IMR-90 (cell line): ENCODE data around the gene SMIM12. TPM values are rescaled to one million over a fixed set of nuclear protein-coding genes. Genes with fewer than 3 reads are reported as not detected.

ENCODE experiments used
- ATAC-seq: fragments of 200-7000 bp; cut with Tn5 transposase; 2 replicates; pipeline ENCODE4 v1.9.1; 2020; ENCODE audit warnings: low read depth, mild to moderate bottlenecking, moderate library complexity
- BruUV-seq: library from RNA; stranded (reverse); fragments of 400-500 nt; replicated peaks from 2 replicates; lab custom pipeline; 2021; lab: Mats Ljungman, UMichigan
- CTCF ChIA-PET: fragments of 300-600 bp; formaldehyde crosslinking; extraction: SDS; loops from one replicate; lab custom pipeline; 2021; ENCODE audit warnings: antibody characterized with exemption; lab: Yijun Ruan, JAX
- POLR2A ChIA-PET: fragments of 300-600 bp; sonication (Branson Sonifier 250); formaldehyde crosslinking; loops from one replicate; lab custom pipeline; 2022; ENCODE audit warnings: antibody characterized with exemption; ENCODE audit not compliant: unreplicated experiment; lab: Charles Lee
- DNase-seq: peaks from one replicate; pipeline ENCODE4 v3.0.0; 2013
- H2AFZ ChIP-seq: replicated peaks from 2 replicates; pipeline ENCODE3; 2013; ENCODE audit warnings: low read length, mild to moderate bottlenecking; ENCODE audit not compliant: poor library complexity
- H2AK5ac ChIP-seq: 2 replicates; pipeline ENCODE4 v1.6.1; 2013; ENCODE audit warnings: low read depth, low read length, inconsistent platforms
- H2AK9ac ChIP-seq: replicated peaks from 2 replicates; pipeline ENCODE3; 2013; ENCODE audit warnings: mild to moderate bottlenecking, low read depth, low read length, moderate library complexity; ENCODE audit not compliant: poor library complexity
- H2BK120ac ChIP-seq: 2 replicates; pipeline ENCODE4 v1.6.1; 2013; ENCODE audit warnings: low read depth, low read length, inconsistent platforms
- H2BK15ac ChIP-seq: 3 replicates; pipeline ENCODE4 v1.6.1; 2013; ENCODE audit warnings: low read depth, low read length, inconsistent platforms
- H2BK20ac ChIP-seq: 2 replicates; pipeline ENCODE4 v1.6.1; 2013; ENCODE audit warnings: low read depth, mild to moderate bottlenecking, inconsistent platforms, low read length, moderate library complexity
- H2BK5ac ChIP-seq: 2 replicates; pipeline ENCODE4 v1.6.1; 2013; ENCODE audit warnings: mild to moderate bottlenecking, low read depth, low read length, inconsistent platforms; ENCODE audit not compliant: poor library complexity, severe bottlenecking
- H3K14ac ChIP-seq: replicated peaks from 2 replicates; pipeline ENCODE4 v1.6.1; 2013; ENCODE audit warnings: low read depth, low read length, inconsistent platforms
- H3K18ac ChIP-seq: 2 replicates; pipeline ENCODE4 v1.6.1; 2013; ENCODE audit warnings: low read depth, low read length, control low read depth
- H3K23ac ChIP-seq: 2 replicates; pipeline ENCODE4 v1.6.1; 2013; ENCODE audit warnings: low read depth, low read length, inconsistent platforms
- H3K27ac ChIP-seq: 2 replicates; pipeline ENCODE4 v1.5.1; 2013; ENCODE audit warnings: mild to moderate bottlenecking, control low read depth, low read length; ENCODE audit not compliant: insufficient read depth
- H3K27me3 ChIP-seq: 2 replicates; pipeline ENCODE4 v1.6.1; 2013; ENCODE audit warnings: low read length; ENCODE audit not compliant: control insufficient read depth, insufficient read depth
- H3K36me3 ChIP-seq: 2 replicates; pipeline ENCODE4 v1.6.1; 2013; ENCODE audit warnings: low read length, mixed read lengths; ENCODE audit not compliant: control insufficient read depth, insufficient read depth
- H3K4ac ChIP-seq: 2 replicates; pipeline ENCODE4 v1.6.1; 2013; ENCODE audit warnings: low read depth, low read length, inconsistent platforms
- H3K4me1 ChIP-seq: 2 replicates; pipeline ENCODE4 v1.6.1; 2013; ENCODE audit warnings: low read length, mixed read lengths; ENCODE audit not compliant: control insufficient read depth, insufficient read depth
- H3K4me2 ChIP-seq: 2 replicates; pipeline ENCODE4 v1.6.1; 2013; ENCODE audit warnings: low read depth, mild to moderate bottlenecking, control low read depth, low read length, moderate library complexity
- H3K4me3 ChIP-seq: 2 replicates; pipeline ENCODE4 v1.5.1; 2013; ENCODE audit warnings: low read depth, mild to moderate bottlenecking, control low read depth, low read length, moderate library complexity; ENCODE audit not compliant: insufficient read depth
- H3K56ac ChIP-seq: 2 replicates; pipeline ENCODE4 v1.6.1; 2013; ENCODE audit warnings: low read length, inconsistent platforms; ENCODE audit not compliant: insufficient read depth; ENCODE audit errors: extremely low read depth
- H3K79me1 ChIP-seq, 2 experiments: 2 replicates each; pipeline ENCODE4 v1.6.1; 2013; ENCODE audit warnings: low read length in 2 of 2, inconsistent platforms in 1 of 2, low read depth in 1 of 2
- H3K9ac ChIP-seq: 2 replicates; pipeline ENCODE4 v1.6.1; 2013; ENCODE audit warnings: low read depth, low read length, control low read depth
- H3K9me1 ChIP-seq: 2 replicates; pipeline ENCODE4 v1.6.1; 2013; ENCODE audit warnings: low read length, inconsistent platforms; ENCODE audit not compliant: insufficient read depth
- H3K9me3 ChIP-seq: 2 replicates; pipeline ENCODE4 v1.6.1; 2013; ENCODE audit warnings: low read length; ENCODE audit not compliant: control insufficient read depth, insufficient read depth
- H4K20me1 ChIP-seq: 2 replicates; pipeline ENCODE4 v1.6.1; 2013; ENCODE audit warnings: low read length, inconsistent platforms; ENCODE audit not compliant: insufficient read depth
- H4K5ac ChIP-seq: 2 replicates; pipeline ENCODE4 v1.6.1; 2013; ENCODE audit warnings: mild to moderate bottlenecking, low read depth, low read length, control low read depth
- H4K8ac ChIP-seq, 2 experiments: 2 replicates each; pipeline ENCODE4 v1.6.1; 2013; ENCODE audit warnings: low read depth in 2 of 2, low read length in 2 of 2, control low read depth in 1 of 2, inconsistent platforms in 1 of 2
- H4K91ac ChIP-seq: 2 replicates; pipeline ENCODE4 v1.6.1; 2013; ENCODE audit warnings: low read depth, low read length, inconsistent platforms; ENCODE audit not compliant: insufficient read depth
- MXI1 ChIP-seq: IDR thresholded peaks from 2 replicates; pipeline ENCODE4 v1.6.1; 2012; ENCODE audit warnings: low read depth, mild to moderate bottlenecking, low read length, moderate library complexity, borderline replicate concordance
- POLR2A ChIP-seq: IDR thresholded peaks from 2 replicates; pipeline ENCODE4 v1.6.1; 2012; ENCODE audit warnings: mild to moderate bottlenecking, low read depth, low read length
- WGBS, 2 experiments: methylation state at CpG; one replicate each; pipeline versions ENCODE4 v1.1.5 to v1.1.7; 2013; ENCODE audit warnings: missing lambda C conversion rate in 2 of 2; ENCODE audit not compliant: insufficient read length in 1 of 2; ENCODE audit errors: extremely low coverage in 2 of 2; 5-methylcytosine and 5-hydroxymethylcytosine counted together
- dilution Hi-C: fragments of 300-500 bp; cut with HindIII; formaldehyde crosslinking; loops from one replicate; pipeline ENCODE4 v1.14.3; 2018; ENCODE audit warnings: low sequenced_read_pairs; ENCODE audit not compliant: unreplicated experiment
- in situ Hi-C: fragments of 300-500 bp; cut with MboI; formaldehyde crosslinking; loops from 3 replicates; pipeline ENCODE4 v1.14.3; 2019; ENCODE audit warnings: low sequenced_read_pairs, inconsistent platforms, mixed read lengths
- intact Hi-C: fragments of 100-400 bp; cut with micrococcal nuclease; formaldehyde crosslinking; loops from 2 replicates; pipeline ENCODE4 v1.10.0; 2022
- polyA plus RNA-seq, 3 experiments: library from polyadenylated mRNA; depleted of rRNA; stranded (reverse); fragments of >200 nt; gene quantifications; 2 replicates each; pipeline ENCODE4 v1.2.3, GENCODE V29; 2012; ENCODE audit warnings: low replicate concordance in 1 of 3
- total RNA-seq: library from RNA; depleted of rRNA; stranded (reverse); fragments of >200 nt; gene quantifications from 2 replicates; pipeline ENCODE4 v1.2.3, GENCODE V29; 2012

The SMIM12 gene
- total and polyA plus RNA-seq, 2 of the 4 experiments (the other 2 are of a cell fraction): 31.9 to 44.4 TPM

DNA sequence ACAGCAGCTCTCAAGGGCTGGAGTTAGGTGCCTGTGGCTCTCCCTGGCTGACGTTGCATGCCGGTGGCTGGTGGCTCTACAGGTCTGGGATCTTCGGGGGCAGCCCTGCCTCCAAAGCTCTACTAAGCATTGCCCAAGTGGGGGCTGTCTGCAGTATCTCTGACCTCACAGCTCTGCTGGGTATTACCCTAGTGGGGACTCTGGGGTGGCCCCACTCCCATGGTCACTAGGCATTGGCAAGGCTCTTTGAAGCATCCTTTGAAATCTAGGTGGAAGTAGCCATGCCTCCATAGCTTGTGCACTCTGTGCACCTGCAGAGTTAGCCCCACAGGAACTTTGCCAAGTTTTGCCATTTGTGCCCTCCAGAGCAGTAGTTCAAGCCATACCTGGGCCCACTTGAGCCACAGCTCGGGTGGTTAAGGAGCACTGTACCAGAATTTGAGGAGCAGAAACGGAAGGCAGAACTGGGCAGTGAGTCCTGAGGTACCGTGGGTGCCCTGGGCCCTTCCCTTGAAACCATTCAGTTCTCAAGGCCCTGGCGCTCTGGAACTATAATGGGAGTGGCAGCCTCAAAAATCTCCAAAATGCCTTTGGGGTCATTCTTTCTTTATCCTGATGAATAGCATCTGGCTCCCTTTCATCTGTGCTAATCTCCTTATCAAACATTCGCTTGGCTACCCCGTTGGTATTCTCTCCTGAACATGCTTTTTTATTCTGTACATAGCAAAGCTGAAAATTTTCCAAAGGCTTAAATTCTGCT is 51.3 kb downstream of the SMIM12 start:
- dilution Hi-C loops: no loop called here
- no peak overlapping the region for H3K4ac ChIP-seq
- no peak overlapping the region for H4K8ac ChIP-seq
- no peak overlapping the region for H2AK9ac ChIP-seq
- H2BK15ac ChIP-seq: no peak overlapping the region
- H3K4me1 ChIP-seq: peaks cover 2% of the 10 kb centered on the region
- CTCF ChIA-PET: interaction anchor here (1.0 kb wide), 1 partner anchor 45 kb away, joined by 3 read pairs; no protein-coding TSS in a partner anchor
- intact Hi-C loops: no loop called here
- H3K27me3 ChIP-seq: no peaks in the 10 kb centered on the region
- H3K79me1 ChIP-seq: no peaks in the 10 kb centered on the region
- no peaks in the 10 kb centered on the region for H4K20me1 ChIP-seq
- ATAC-seq (no peak), DNase-seq (no peak)
- no peak overlapping the region for H2AFZ ChIP-seq
- no peaks in the 10 kb centered on the region for H3K36me3 ChIP-seq
- in situ Hi-C loops: no loop called here
- H3K23ac ChIP-seq: no peak overlapping the region
- no peaks in the 10 kb centered on the region for H3K9me1 ChIP-seq
- no peak overlapping the region for H4K5ac ChIP-seq
- no peak overlapping the region for H3K27ac ChIP-seq
- WGBS, 2 experiments: 60% methylated on average over 1 of the region's 9 CpGs; no CpG with 5 or more reads in 1 of the 2 experiments
- no TSS peak for BruUV-seq
- H2BK120ac ChIP-seq: no peak overlapping the region
- H2BK5ac ChIP-seq: no peak overlapping the region
- H2AK5ac ChIP-seq: no peak overlapping the region
- no peak overlapping the region for H3K4me2 ChIP-seq
- H3K56ac ChIP-seq: no peak overlapping the region
- no peak overlapping the region for H3K18ac ChIP-seq
- TF ChIP-seq MXI1 (no peak), POLR2A (no peak)
- H2BK20ac ChIP-seq: no peak overlapping the region
- no peak overlapping the region for H3K14ac ChIP-seq
- POLR2A ChIA-PET: no interaction called here
- no peak overlapping the region for H3K9ac ChIP-seq
- no peak overlapping the region for H3K4me3 ChIP-seq
- no peak overlapping the region for H4K91ac ChIP-seq
- H3K9me3 ChIP-seq: no peaks in the 10 kb centered on the region
